ENCODE results near the gene ARL16. TPM values are rescaled to one million over a fixed set of nuclear protein-coding genes. Genes with fewer than 3 reads are reported as not detected.

The ARL16 gene
- total RNA-seq, 1 experiment from 2014 or later: 38.6 TPM

DNA sequence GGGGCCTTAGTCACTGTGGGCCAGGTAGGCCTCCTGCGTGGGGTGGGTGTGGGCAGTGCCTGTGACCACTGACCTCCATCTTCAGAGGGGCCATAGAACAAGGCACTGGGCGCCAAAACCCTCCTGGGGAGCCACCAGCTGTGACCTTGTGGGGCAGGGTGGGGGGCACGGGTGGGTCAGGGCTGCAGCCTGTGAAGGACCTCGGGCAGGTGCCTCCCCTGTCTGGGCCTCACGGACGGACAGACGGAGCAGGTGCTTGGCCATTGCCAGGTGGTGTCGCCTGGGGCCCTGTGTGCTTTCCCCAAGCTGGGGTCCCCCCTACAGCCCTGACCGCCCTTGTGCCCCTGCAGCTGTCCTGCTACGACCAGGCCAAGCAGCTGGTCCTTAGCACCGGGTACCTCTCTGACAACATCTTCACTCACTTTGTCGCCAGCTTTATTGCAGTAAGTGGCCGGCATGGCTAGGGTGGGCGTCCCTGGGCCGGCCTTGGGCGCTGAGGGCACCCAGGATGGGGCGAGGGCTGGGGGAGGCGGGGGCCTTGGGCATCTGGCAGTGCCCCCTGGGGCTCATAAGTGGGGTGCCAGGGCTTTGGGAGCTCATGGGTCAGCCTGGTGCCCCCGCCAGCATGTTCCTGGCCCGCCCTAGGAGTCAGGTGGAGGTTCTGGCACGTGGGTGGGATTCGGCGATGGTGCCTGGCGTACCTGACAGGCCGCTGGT is 33.6 kb upstream of the ARL16 start:
- intact Hi-C loops (cut with micrococcal nuclease): no loop called here
- Mint-ChIP-seq H3K4me1 (ENCODE audit: insufficient read depth, unreplicated experiment) (peaks cover 5% of the 10 kb centered on the region), H3K27me3 (ENCODE audit: insufficient read depth, unreplicated experiment) (no peaks in the 10 kb centered on the region), H3K9me3 (ENCODE audit: unreplicated experiment) (no peaks in the 10 kb centered on the region), H3K27ac (ENCODE audit: low read depth, unreplicated experiment) (no peak overlapping the region), H3K4me3 (ENCODE audit: unreplicated experiment) (no peak overlapping the region), H3K36me3 (ENCODE audit: insufficient read depth, unreplicated experiment) (peaks cover 28% of the 10 kb centered on the region)
- TF ChIP-seq, protein P1, sequence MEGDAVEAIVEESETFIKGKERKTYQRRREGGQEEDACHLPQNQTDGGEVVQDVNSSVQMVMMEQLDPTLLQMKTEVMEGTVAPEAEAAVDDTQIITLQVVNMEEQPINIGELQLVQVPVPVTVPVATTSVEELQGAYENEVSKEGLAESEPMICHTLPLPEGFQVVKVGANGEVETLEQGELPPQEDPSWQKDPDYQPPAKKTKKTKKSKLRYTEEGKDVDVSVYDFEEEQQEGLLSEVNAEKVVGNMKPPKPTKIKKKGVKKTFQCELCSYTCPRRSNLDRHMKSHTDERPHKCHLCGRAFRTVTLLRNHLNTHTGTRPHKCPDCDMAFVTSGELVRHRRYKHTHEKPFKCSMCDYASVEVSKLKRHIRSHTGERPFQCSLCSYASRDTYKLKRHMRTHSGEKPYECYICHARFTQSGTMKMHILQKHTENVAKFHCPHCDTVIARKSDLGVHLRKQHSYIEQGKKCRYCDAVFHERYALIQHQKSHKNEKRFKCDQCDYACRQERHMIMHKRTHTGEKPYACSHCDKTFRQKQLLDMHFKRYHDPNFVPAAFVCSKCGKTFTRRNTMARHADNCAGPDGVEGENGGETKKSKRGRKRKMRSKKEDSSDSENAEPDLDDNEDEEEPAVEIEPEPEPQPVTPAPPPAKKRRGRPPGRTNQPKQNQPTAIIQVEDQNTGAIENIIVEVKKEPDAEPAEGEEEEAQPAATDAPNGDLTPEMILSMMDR (IDR thresholded peaks at IDR 0.05; ENCODE audit: unreplicated experiment): no peak
- ChIA-PET CTCF (no interaction called here), POLR2A (interaction anchor here (0.6 kb wide), 1 partner anchor 33 kb away, joined by 3 read pairs; no protein-coding TSS in a partner anchor)
- no TSS peak for BruUV-seq (replicated peaks)
- DNase-seq (ENCODE audit: unreplicated experiment): no peak

DNA sequence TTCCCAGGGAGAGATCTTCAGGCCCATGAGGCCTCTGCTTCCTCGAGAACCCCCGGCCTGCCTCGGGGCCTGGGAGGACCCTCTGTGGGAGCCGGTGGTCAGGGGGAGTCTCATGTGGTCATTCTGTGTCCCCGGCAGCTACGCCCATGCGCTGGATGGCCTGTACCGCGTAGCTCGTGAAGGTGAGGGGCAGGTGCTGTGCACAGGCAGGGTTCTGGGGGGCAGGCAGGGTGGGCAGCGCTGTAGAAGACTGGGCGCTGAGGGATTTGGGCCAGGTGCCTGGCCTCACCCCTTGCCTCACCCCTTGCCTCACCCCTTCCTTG is 33.0 kb upstream of the ARL16 start:
- no peaks in the 10 kb centered on the region for H3K27me3 Mint-ChIP-seq (ENCODE audit: insufficient read depth, unreplicated experiment)
- no peaks in the 10 kb centered on the region for H3K9me3 Mint-ChIP-seq (ENCODE audit: unreplicated experiment)
- H3K4me3 Mint-ChIP-seq (ENCODE audit: unreplicated experiment): no peak overlapping the region
- no TSS peak for BruUV-seq (replicated peaks)
- DNase-seq (ENCODE audit: unreplicated experiment): no peak
- H3K36me3 Mint-ChIP-seq (ENCODE audit: insufficient read depth, unreplicated experiment): peaks cover 30% of the 10 kb centered on the region
- intact Hi-C loops (cut with micrococcal nuclease): no loop called here
- peaks cover under 1% of the 10 kb centered on the region for H3K4me1 Mint-ChIP-seq (ENCODE audit: insufficient read depth, unreplicated experiment)
- no peak overlapping the region for H3K27ac Mint-ChIP-seq (ENCODE audit: low read depth, unreplicated experiment)
- ChIA-PET CTCF (no interaction called here), POLR2A (no interaction called here)
- TF ChIP-seq, protein P1 (IDR thresholded peaks at IDR 0.05; ENCODE audit: unreplicated experiment): no peak

DNA sequence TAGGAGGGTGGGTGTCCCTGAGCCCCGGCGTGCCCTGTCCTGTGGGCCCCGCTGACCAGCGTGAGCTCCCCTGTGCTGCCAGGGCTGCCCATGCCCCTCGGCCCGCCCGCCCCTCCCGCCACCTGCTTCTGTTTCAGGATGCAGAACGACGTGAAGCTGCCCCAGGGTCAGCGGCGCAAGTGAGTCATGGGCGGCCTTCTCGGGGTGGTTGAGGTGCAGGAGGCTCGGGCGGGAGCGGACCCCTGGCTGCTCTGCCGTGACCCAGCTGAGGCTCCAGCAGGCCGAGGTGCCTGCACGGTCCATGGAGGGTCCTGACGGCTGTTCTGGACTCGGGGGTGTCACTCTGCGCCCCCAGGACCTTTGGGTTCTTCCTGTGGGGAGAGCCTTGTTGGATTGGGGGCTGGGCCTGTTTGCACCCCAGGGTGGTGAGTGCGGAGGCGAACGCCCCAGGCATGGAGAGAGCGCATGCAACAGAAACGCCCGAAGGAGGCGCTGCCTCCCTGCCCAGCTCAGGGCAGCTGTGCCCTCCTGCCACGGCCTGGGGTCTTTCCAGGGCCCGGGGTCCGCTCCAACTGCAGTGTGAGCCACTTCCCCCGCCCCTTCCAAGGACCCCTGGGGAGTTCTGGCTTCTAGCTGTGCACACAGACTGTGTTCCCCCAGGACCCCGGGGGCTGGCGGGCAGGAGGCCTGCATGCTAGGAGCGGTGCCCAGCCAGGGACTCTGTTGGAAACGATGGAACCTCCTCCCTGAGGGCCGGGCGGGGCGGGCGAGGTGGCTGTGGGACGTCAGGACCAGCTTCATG is 32.5 kb upstream of the ARL16 start:
- no peak overlapping the region for H3K4me3 Mint-ChIP-seq (ENCODE audit: unreplicated experiment)
- H3K27me3 Mint-ChIP-seq (ENCODE audit: insufficient read depth, unreplicated experiment): no peaks in the 10 kb centered on the region
- intact Hi-C loops (cut with micrococcal nuclease): no loop called here
- TF ChIP-seq, protein P1 (IDR thresholded peaks at IDR 0.05; ENCODE audit: unreplicated experiment): no peak
- no peak overlapping the region for H3K27ac Mint-ChIP-seq (ENCODE audit: low read depth, unreplicated experiment)
- CTCF ChIA-PET: no interaction called here
- POLR2A ChIA-PET: interaction anchor here (5.4 kb wide), 1 partner anchor 7 kb away, joined by 49 read pairs; no protein-coding TSS in a partner anchor
- peaks cover 35% of the 10 kb centered on the region for H3K36me3 Mint-ChIP-seq (ENCODE audit: insufficient read depth, unreplicated experiment)
- no peak for DNase-seq (ENCODE audit: unreplicated experiment)
- no peaks in the 10 kb centered on the region for H3K4me1 Mint-ChIP-seq (ENCODE audit: insufficient read depth, unreplicated experiment)
- H3K9me3 Mint-ChIP-seq (ENCODE audit: unreplicated experiment): no peaks in the 10 kb centered on the region
- BruUV-seq (replicated peaks): no TSS peak

DNA sequence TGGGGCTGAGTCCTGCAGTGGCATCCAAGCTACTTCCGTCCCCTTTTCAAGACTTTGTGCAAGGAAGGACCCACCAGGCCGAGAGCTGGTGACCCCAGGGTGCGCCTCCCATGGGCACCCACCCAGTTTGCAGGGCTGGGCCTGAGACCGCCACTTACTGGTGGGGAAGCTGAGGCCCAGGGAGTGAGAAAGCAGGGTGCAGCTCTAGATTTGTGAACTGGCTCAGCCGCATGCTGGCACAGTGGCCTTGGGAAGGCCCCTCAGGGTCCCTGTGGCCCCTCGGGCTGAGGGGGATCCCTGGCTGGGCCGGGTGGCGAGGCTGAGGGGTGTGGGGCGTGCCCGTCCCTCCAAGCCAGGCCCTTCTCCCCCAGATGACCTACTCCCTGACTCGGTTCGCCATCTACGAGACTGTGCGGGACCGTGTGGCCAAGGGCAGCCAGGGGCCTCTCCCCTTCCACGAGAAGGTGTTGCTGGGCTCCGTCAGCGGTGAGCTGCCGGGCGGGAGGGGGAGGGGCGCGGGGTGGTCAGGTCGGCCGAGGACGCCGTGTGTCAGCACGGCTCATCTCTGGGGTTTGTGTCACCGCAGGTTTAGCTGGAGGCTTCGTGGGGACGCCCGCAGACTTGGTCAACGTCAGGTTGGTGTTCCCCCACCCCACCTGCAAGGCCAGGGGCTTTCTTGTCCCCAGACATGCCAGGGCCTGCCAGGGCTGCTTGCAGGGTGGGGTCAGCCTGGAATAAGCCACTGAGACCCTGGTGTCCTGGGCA is 31.7 kb upstream of the ARL16 start:
- Mint-ChIP-seq H3K27me3 (ENCODE audit: insufficient read depth, unreplicated experiment) (no peaks in the 10 kb centered on the region), H3K9me3 (ENCODE audit: unreplicated experiment) (no peaks in the 10 kb centered on the region), H3K36me3 (ENCODE audit: insufficient read depth, unreplicated experiment) (peaks cover 36% of the 10 kb centered on the region), H3K4me1 (ENCODE audit: insufficient read depth, unreplicated experiment) (peaks cover 6% of the 10 kb centered on the region), H3K27ac (ENCODE audit: low read depth, unreplicated experiment) (no peak overlapping the region), H3K4me3 (ENCODE audit: unreplicated experiment) (no peak overlapping the region)
- TF ChIP-seq, protein P1 (IDR thresholded peaks at IDR 0.05; ENCODE audit: unreplicated experiment): no peak
- no peak for DNase-seq (ENCODE audit: unreplicated experiment)
- ChIA-PET POLR2A (interaction anchor here (0.8 to 5.7 kb wide), 3 partner anchors 8 to 146 kb away, joined by 4 to 63 read pairs (median 49); partner anchors contain the start of gene MRPL12), CTCF (interaction anchor here (0.6 to 1.2 kb wide), 2 partner anchors 8 to 143 kb away, joined by 3 to 4 read pairs; no protein-coding TSS in a partner anchor)
- intact Hi-C loops (cut with micrococcal nuclease): no loop called here
- BruUV-seq (replicated peaks): no TSS peak

Measured in MCF 10A (cell line).